B cell (primary cell): ENCODE data around the gene PDZD2. TPM values are rescaled to one million over a fixed set of nuclear protein-coding genes. Genes with fewer than 3 reads are reported as not detected.

Experiments used
- ATAC-seq: fragments of 200-7000 bp; cut with Tn5 transposase; one replicate; pipeline ENCODE4 v1.10.0; 2021; ENCODE audit warnings: low read depth, mild to moderate bottlenecking, moderate number of reproducible peaks, moderate library complexity
- CTCF ChIA-PET: fragments of 350-600 bp; sonication (Branson Sonifier 250); formaldehyde crosslinking; loops from one replicate; lab custom pipeline; 2021; ENCODE audit warnings: antibody characterized with exemption, inconsistent platforms; lab: Charles Lee
- POLR2A ChIA-PET: fragments of 350-600 bp; sonication (Branson Sonifier 250); formaldehyde crosslinking; loops from one replicate; lab custom pipeline; 2021; ENCODE audit warnings: antibody characterized with exemption; lab: Charles Lee
- DNase-seq: peaks from one replicate; pipeline ENCODE4 v3.0.0; 2013
- H2AFZ ChIP-seq: 2 replicates; pipeline ENCODE4 v1.6.1; 2012; ENCODE audit warnings: mild to moderate bottlenecking, low read depth, low read length; ENCODE audit not compliant: insufficient read depth, poor library complexity, severe bottlenecking
- H3K27ac ChIP-seq, 2 donors: 1 replicate in 1 of 2; 2 replicates in 1 of 2; pipeline ENCODE4 v1.5.1; 2012 to 2013; ENCODE audit warnings: low read length in 2 of 2, mild to moderate bottlenecking in 2 of 2, moderate library complexity in 1 of 2
- H3K27me3 ChIP-seq, 4 experiments: fragments of 200-600 bp in 1 of 4; sonication (generic) in 1 of 4; replicated peaks in 1 of 4; 1 replicate in 2 of 4; 2 replicates in 2 of 4; pipeline versions ENCODE4 v1.6.1 to v1.7.0; 2013 to 2016; ENCODE audit warnings: low read length in 3 of 4, mild to moderate bottlenecking in 2 of 4, mixed read lengths in 1 of 4, moderate library complexity in 1 of 4; ENCODE audit not compliant: insufficient read depth in 4 of 4, control insufficient read depth in 3 of 4; ENCODE audit errors: control extremely low read depth in 1 of 4
- H3K36me3 ChIP-seq, 2 experiments: replicated peaks in 1 of 2; 1 replicate in 1 of 2; 2 replicates in 1 of 2; pipeline versions ENCODE4 v1.6.1 to v1.7.1; 2013; ENCODE audit warnings: low read length in 1 of 2; ENCODE audit not compliant: insufficient read depth in 2 of 2, control insufficient read depth in 1 of 2; ENCODE audit errors: control extremely low read depth in 1 of 2, extremely low read depth in 1 of 2
- H3K4me1 ChIP-seq, 2 donors: fragments of 200-600 bp in 1 of 2; sonication (generic) in 1 of 2; 1 replicate in 1 of 2; 2 replicates in 1 of 2; pipeline versions ENCODE4 v1.5.1 to v1.6.1; 2013 to 2017; ENCODE audit warnings: low read length in 2 of 2; ENCODE audit not compliant: control insufficient read depth in 2 of 2, insufficient read depth in 2 of 2
- H3K4me2 ChIP-seq: replicated peaks from 2 replicates; pipeline ENCODE3; 2012; ENCODE audit warnings: mild to moderate bottlenecking, low read depth, low read length; ENCODE audit not compliant: poor library complexity, severe bottlenecking
- H3K4me3 ChIP-seq, 5 experiments: fragments of 200-600 bp in 1 of 5; sonication (generic) in 1 of 5; 1 replicate in 3 of 5; 2 replicates in 2 of 5; pipeline versions ENCODE4 v1.5.1 to v1.7.0; 2011 to 2016; ENCODE audit warnings: low read length in 4 of 5, mild to moderate bottlenecking in 4 of 5, low read depth in 2 of 5, control low read depth in 1 of 5, moderate library complexity in 1 of 5; ENCODE audit not compliant: insufficient read depth in 1 of 5; ENCODE audit errors: control extremely low read depth in 1 of 5, extremely low read depth in 1 of 5
- H3K79me2 ChIP-seq: fragments of 200-600 bp; sonication (generic); one replicate; pipeline ENCODE4 v1.6.0; 2016; ENCODE audit warnings: low read length; ENCODE audit not compliant: control insufficient read depth, insufficient read depth
- H3K9ac ChIP-seq: fragments of 200-600 bp; sonication (generic); 2 replicates; pipeline ENCODE4 v1.6.1; 2017; ENCODE audit warnings: mild to moderate bottlenecking, low read length, moderate library complexity
- H3K9me3 ChIP-seq, 3 donors: one replicate each; pipeline versions ENCODE4 v1.6.1 to v1.7.1; 2013; ENCODE audit warnings: low read length in 2 of 3; ENCODE audit not compliant: control insufficient read depth in 2 of 3, insufficient read depth in 1 of 3; ENCODE audit errors: control extremely low read depth in 1 of 3
- H4K20me1 ChIP-seq: 2 replicates; pipeline ENCODE4 v1.6.0; 2012; ENCODE audit warnings: mild to moderate bottlenecking, low read length; ENCODE audit not compliant: insufficient read depth, control insufficient read depth, poor library complexity, severe bottlenecking
- H3K27ac Mint-ChIP-seq: one replicate; pipeline ENCODE4 v1.8.0; 2021; ENCODE audit warnings: mixed read lengths
- H3K27me3 Mint-ChIP-seq: one replicate; pipeline ENCODE4 v1.8.0; 2021; ENCODE audit warnings: mixed read lengths
- H3K4me1 Mint-ChIP-seq: one replicate; pipeline ENCODE4 v1.8.0; 2021; ENCODE audit warnings: mixed read lengths
- H3K4me3 Mint-ChIP-seq: one replicate; pipeline ENCODE4 v1.8.0; 2021; ENCODE audit warnings: mixed read lengths
- H3K9me3 Mint-ChIP-seq: one replicate; pipeline ENCODE4 v1.8.0; 2022; ENCODE audit warnings: mixed read lengths; ENCODE audit not compliant: insufficient read depth
- CTCF ChIP-seq: fragments of 200-600 bp; IDR thresholded peaks from one replicate; pipeline ENCODE4 v1.8.0; 2022; ENCODE audit warnings: antibody characterized with exemption, mild to moderate bottlenecking
- EZH2 ChIP-seq: IDR thresholded peaks from 2 replicates; pipeline ENCODE4 v1.6.1; 2012; ENCODE audit warnings: borderline replicate concordance, low read depth, mild to moderate bottlenecking, moderate library complexity, low read length; ENCODE audit not compliant: insufficient read depth, poor library complexity, severe bottlenecking
- WGBS: methylation state at CpG from one replicate; pipeline ENCODE4 v1.1.5; 2013; ENCODE audit warnings: missing lambda C conversion rate; ENCODE audit not compliant: insufficient coverage; 5-methylcytosine and 5-hydroxymethylcytosine counted together
- intact Hi-C: fragments of 100-400 bp; cut with micrococcal nuclease; formaldehyde crosslinking; loops from one replicate; pipeline ENCODE4 v1.10.0; 2022
- polyA plus RNA-seq: library from polyadenylated mRNA; depleted of rRNA; stranded (reverse); fragments of >200 nt; gene quantifications from 2 replicates; pipeline ENCODE4 v1.2.3, GENCODE V29; 2012
- total RNA-seq, 2 donors: library from RNA; stranded (reverse); fragments of 120-200 nt in 1 of 2; gene quantifications; 1 replicate in 1 of 2; 2 replicates in 1 of 2; pipeline versions ENCODE4 v1.2.3 to v1.2.4, GENCODE V29; 2013 to 2022

The PDZD2 gene
- total and polyA plus RNA-seq, 2 donors (not counting 1 experiment from before 2014, with no cell fraction given) = not detected

- H3K4me3 ChIP-seq = no peak overlapping the region
- no peaks in the 10 kb centered on the region for H4K20me1 ChIP-seq
- Mint-ChIP-seq H3K27ac (no peak overlapping the region), H3K27me3 (peaks cover 36% of the 10 kb centered on the region), H3K9me3 (no peaks in the 10 kb centered on the region), H3K4me3 (no peak overlapping the region), H3K4me1 (peaks cover 4% of the 10 kb centered on the region)
- ChIA-PET CTCF (no interaction called here), POLR2A (no interaction called here)
- ATAC-seq (no peak), DNase-seq (no peak)
- no peak overlapping the region for H3K9ac ChIP-seq
- TF ChIP-seq CTCF = no peak
- no peak for TF ChIP-seq EZH2
- no peak overlapping the region for H2AFZ ChIP-seq
- WGBS = no CpG with 5 or more reads among the region's 1 CpG
- no peaks in the 10 kb centered on the region for H3K9me3 ChIP-seq
- intact Hi-C loops = no loop called here
- no peaks in the 10 kb centered on the region for H3K4me1 ChIP-seq
- H3K79me2 ChIP-seq = no peaks in the 10 kb centered on the region
- H3K27ac ChIP-seq = no peak overlapping the region
- no peaks in the 10 kb centered on the region for H3K36me3 ChIP-seq
- peaks cover 0 to 5% (median 0%) of the 10 kb centered on the region in 4 experiments for H3K27me3 ChIP-seq
- no peak overlapping the region for H3K4me2 ChIP-seq
These were observed 6.5 kb upstream of the PDZD2 start for GRCh38 chr5:31632460-31632859.

- intact Hi-C loops = no loop called here
- no CpG with 5 or more reads among the region's 1 CpG for WGBS
- Histone ChIP-seq H3K4me3 (no peak overlapping the region), H3K36me3 (no peaks in the 10 kb centered on the region), H4K20me1 (no peaks in the 10 kb centered on the region), H3K27ac (no peak overlapping the region), H3K9ac (no peak overlapping the region), H3K79me2 (no peaks in the 10 kb centered on the region), H2AFZ (no peak overlapping the region), H3K9me3 (peaks cover 0 to 3% (median 0%) of the 10 kb centered on the region in 3 donors), H3K4me2 (no peak overlapping the region), H3K4me1 (peaks cover 7 to 13% of the 10 kb centered on the region in 2 donors), H3K27me3 (peaks cover 0 to 29% (median 8%) of the 10 kb centered on the region in 4 experiments)
- CTCF ChIA-PET = no interaction called here
- DNase-seq (no peak), ATAC-seq (no peak)
- peaks cover 41% of the 10 kb centered on the region for H3K27me3 Mint-ChIP-seq
- no peak overlapping the region for H3K4me3 Mint-ChIP-seq
- POLR2A ChIA-PET = no interaction called here
- H3K4me1 Mint-ChIP-seq = peaks cover 11% of the 10 kb centered on the region
- H3K9me3 Mint-ChIP-seq = no peaks in the 10 kb centered on the region
- TF ChIP-seq EZH2 = no peak
- TF ChIP-seq CTCF = no peak
- H3K27ac Mint-ChIP-seq = no peak overlapping the region
These were observed 3.5 kb upstream of the PDZD2 start for GRCh38 chr5:31635446-31635845.
